DMS 273 (cell line): Measurements from ENCODE around the gene FBXO10.
"Not testable (repeated sequence)": the region's sequence is repeated elsewhere in the genome, so short reads cannot be mapped to it uniquely, and the experiment has no call there.

Source experiments
- DNase-seq: peaks from one replicate; lab custom pipeline; 2025; ENCODE audit not compliant: unreplicated experiment; lab: John Stamatoyannopoulos, UW

Gene FBXO10

DNA sequence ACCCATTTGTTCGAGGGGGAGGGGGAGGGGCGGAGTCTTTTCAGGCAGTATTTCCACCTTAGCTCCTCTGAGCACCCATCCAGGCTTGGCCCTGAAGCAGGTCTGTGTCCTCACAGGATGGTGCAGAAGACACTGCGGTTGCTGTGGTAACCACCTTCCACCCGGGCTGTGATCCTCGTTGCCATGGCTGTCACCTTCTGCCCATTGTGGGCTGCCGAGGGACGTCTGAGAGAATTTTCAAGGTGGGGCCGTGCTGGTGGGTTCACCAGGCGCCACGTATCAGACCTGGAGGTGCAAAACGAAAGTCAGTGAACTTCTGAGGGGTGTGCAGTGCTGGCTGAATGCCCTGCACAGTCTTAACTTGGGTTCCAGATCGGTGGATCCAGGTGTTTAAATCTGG is 63.7 kb downstream of the FBXO10 start:
- peak; percentile 27 for DNase-seq

DNA sequence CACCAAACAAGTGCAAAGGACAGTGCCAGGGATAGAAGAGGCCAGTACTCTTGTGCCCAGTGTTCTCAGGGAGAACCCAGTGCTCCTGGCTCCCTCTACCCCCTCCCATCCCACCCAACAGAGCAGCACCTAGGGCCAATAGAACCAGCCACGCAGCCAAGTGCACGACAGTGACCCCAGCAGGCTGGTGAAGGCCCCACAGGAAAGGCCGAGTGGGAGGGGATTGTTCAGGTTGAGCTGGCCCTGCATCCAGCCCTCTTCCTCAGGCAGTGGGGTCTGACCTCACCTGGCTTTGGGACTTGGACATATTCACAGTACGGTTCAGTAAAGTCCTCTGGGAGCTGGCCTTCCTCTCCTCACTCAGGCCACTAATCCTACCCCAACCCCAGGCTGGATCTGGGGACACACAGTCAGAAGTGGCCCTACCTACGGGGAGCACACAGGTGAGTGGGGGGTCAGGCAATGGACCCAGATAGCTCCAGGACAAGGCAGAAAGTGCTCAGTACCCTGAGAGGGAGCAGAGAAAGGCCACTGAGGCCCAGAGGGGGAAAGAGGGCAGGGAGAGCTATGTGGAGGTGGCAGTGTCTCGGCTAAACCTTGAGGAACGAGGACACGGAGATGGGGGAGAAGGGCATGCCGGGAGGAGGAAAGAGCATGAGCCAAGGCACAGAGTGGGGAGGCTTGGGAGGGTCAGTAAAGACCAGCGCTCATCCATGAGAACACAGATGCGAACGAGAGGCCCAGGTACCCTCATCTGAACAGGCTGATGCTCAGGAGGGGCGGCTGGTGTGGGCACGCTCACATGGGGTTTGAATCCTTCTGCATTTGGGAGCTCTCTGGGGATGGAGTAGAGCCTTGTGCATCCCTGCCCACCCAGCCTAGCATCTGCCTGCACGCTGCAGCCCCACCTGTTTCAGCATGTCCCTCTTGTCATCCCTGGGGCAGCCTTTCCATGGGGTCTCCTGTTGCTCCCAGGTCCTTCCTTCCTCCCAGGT is 64.9 kb downstream of the FBXO10 start:
- peak; percentile 66 for DNase-seq

DNA sequence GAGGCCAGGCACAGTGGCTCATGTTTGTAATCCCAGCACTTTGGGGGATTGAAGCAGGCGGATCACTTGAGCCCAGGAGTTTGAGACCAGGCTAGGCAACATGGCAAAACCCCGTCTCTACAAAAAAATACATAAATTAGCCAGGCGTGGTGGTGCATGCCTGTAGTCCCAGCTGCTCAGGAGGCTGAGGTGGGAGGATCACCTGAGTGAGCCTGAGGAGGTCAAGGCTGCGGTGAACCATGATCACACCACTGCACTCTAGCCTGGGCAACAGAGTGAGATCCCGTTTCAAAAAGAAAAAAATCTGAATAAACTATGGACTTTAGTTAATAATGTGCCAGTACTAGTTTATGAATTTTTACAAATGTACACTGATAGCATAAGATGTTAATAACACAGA is 66.1 kb downstream of the FBXO10 start:
- not testable (repeated sequence) for DNase-seq

DNA sequence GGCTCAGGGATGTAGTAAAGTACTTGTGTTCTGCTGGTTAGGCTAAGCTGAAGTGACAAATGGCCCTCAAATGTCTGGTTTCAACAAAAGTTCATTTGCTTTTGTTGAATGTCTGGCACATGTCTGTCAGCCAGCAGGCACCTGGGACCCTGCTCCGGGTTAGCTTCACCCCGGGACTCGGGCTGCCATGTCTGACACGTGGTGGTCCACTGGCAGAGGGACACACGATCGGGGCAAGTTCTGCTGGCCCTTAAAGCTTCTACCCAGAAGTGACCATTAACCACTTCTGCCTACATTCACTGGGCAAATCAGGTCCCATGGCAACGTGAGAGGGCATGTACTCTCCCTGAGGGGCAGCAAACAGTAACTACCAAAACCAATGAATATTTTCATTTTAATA is 66.6 kb downstream of the FBXO10 start:
- no peak for DNase-seq

DNA sequence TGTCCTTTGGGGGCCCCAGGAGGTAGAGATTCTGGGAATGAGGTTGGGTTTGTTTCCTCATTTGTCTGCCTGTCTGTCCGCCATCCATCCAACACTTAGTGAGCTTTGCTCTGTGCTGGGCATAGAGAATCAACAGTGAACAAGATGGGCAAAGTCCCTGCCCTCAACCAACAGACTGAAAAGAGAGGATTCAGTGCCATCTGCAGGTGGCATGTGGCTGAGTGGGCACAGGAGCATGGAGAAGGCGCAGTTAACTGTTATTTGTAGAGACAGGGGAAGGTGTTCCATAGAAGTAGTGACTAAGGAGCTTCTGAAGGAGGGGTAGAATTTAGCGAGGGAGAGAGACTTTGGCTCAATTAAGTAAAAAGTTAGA is 67.4 kb downstream of the FBXO10 start:
- DNase-seq, result peak; percentile 17

DNA sequence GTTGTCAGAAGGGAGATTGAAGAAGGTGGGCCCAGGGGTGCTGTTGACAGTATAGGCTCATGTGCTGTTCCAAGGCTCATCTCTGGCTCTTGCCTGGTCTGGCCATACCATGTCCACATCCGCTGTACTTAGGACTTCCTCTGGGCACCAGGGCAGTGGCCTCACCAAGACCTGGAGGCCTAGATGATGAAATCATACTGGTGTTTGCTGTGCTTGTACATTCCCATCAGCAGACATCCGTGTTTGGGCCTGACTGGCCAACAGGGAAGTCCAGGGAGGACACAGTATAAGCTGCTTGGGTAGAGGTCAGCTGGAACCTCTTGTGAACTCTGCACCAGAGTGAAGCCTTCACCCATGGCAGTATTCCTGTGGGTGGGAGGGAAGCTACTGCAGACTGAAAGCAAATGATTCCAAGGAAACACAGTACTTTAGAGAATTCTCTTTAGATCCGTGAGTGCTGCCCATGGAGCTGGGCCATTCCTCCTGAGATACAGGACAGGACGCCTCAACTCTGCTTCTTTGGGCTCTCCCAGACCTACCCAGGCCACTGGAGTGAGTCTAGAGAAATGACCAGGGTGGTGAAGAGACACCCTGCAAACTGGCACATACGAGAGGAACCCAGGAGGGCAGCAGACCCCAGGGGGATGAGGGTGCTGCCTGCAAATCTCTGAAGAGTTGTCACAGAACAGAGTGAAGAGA is 67.9 kb downstream of the FBXO10 start:
- no peak for DNase-seq

DNA sequence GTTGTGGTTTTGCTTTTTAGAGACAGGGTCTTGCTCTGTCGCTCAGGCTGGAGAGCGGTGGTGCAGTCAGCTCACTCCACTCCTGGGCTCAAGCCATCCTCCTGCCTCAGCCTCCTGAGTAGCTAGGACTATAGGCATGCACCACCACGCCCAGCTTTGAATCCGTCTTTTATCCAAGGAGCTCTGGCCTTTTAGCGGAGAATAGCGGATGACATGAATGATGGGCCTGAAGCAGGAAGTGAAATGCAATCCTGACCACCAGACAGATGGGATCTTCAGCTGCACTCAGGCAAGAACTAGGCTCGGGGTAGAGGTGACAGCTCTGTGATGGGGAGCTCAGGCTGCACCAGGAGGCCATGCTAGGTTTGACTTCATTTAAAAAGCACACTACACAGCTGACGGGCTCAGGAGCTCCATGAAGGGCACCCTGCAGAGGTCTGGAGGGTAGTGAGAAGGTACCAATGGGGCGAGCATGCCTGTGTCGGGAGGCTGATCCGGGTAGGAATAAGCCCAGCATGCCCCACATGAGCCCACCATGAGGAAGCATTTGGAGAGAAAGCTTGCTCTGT is 68.5 kb downstream of the FBXO10 start:
- no peak for DNase-seq

DNA sequence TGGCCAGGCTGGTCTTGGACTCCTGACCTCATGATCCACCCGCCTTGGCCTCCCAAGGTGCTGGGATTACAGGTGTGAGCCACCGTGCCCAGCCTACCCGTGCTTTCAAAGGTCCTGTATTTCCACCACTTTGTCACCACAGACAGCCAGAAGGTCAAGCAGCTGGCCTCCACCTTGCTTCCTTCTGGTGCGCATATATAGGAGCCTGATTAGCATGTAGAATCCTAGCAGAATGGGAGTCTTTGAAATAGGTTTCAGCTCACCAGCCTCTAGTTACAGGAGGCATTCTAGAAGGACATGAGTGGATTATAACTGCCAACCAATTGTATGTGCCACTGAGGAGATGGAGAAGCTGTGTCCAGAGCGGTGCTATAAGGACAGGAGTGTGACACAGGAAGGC is 71.6 kb downstream of the FBXO10 start:
- DNase-seq, result peak; percentile 26

DNA sequence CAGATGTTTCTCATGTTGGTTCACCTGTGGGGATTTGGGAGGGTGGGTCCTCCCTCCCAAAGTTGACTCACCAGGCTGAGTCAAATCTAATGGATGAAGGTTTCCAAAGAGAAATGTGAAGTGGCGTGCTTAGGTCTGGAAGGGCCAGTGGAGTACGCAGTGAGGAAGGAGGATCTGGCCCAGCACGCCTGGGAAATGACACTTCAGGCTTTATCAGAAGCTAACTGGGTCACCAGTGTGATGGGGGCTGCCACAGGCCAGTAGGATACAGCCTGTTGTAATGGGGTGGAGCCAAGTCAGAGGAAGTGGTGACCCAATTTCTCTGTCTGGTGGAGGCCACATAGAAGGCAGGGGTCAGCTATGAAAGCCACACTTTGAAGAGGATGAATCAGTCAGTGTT is 72.4 kb downstream of the FBXO10 start:
- no peak for DNase-seq

DNA sequence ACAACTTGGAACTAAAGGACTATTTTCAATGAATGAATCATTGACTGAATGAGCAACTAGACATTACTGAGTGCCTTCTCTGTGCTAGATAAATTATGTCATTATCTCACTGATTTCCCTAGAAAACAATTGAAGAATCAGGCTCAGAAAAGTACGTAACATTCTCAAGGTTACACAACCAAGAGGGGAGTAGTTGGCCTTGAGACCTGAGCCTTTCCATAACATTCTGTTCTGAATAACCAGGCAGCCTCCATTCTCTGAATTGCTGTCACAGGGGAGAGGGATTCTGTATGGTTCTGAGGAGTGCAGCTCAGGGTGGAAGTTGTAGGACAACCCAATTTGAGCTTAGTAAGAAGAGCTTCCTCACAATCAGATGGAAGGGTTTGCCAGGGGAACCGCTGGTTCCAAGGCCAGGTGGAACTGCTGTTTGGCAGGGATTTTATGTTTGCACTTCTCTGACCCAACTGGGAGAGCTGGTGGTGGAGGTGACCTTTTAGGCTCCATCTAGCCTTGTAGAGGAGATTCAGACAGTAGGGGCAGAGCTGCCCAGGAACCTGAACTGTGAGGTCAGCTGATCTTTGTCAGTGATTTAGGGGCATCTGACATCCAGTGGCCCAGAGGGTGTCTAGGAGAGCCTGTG is 74.1 kb downstream of the FBXO10 start:
- no peak for DNase-seq

DNA sequence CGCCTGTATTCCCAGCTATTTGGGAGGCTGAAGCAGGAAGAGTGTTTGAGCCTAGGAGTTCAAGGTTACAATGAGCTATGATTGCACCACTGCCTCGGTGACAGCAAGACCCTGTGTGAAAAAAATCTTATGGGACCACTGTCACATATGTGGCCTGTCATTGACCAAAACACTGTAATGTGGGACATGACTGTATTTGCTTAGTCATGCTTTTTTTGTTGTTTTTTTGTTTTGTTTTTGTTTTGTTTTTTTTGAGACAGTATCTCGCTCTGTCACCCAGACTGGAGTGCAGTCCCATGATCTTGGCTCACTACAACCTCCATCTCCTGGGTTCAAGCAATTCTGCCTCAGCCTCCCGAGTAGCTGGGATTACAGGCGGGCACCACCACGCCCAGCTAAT is 76.9 kb downstream of the FBXO10 start:
- DNase-seq, result no peak

DNA sequence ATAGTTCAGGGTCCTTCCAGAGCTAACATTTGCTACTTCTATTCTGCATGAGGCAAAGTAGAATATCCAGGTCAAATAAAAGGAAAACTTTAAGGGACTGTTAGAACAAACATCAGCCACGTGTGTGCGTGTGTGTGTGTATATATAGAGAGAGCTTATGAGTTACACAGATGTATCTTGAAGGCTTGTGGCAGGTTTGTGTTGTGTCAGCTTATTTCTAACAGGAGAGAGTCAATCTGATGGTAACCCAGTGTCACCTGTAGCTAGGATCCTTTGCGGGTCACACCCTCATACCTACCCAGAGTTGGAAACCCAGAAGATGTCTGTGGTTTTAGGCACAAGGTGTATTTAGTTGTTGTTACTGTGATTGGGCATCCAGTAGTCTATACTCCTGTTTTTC is 77.7 kb downstream of the FBXO10 start:
- DNase-seq, result no peak

DNA sequence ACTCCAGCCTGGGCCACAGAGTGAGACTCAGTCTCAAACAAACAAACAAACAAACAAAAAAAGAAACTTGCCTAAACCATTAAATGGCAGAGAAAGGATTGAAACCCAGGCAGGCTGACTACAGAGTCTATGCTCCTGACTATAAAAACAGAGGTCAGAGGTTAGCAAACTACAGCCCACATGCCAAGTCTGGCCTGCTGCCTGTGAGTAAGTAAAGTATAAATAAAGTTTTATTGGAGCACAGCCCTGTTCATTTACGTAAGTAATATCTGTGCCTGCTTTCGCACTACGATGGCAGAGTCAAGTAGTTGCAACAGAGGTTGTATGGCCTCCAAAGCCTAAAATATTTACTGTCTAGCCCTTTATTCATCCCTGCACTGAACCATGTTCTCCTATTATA is 78.9 kb downstream of the FBXO10 start:
- no peak for DNase-seq

DNA sequence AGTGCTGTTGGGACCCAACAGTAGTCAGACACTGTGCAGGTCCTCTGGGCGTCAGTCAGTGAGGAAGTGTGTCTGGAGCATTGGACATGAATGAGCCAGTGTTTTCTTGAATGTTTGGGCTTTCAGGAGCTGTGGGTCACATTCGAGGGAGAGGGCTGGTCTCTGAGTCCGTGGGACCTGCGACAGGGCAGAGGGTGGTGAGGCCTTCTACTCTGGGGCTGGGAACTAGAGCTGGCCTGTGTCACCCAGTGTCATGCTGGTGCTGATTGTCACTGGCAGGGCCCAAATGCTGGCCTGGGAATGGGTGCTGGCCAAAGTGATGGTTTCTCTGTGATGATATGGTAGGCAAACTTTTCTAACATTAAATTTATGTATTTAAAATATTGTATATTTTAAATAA is 80.2 kb downstream of the FBXO10 start:
- no peak for DNase-seq

DNA sequence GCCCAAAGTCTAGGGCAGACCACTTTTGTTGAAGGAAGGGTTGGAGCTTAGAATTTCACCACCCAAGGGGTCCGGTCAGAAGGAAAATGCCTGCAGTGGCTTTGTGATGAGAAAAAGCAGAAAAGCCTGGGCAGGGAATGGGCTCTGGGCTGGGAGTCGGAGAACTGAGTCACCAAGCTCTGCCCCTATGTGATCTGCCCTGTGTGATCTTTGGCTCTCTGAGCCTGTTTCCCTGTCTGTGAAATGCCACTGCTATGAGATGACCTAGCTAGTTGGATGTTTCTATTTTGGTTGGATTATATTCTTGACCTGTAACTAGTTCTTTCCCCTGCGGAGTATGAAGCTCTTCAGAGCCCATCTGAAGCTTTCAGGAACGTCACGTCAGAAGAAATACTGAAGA is 80.6 kb downstream of the FBXO10 start:
- no peak for DNase-seq

DNA sequence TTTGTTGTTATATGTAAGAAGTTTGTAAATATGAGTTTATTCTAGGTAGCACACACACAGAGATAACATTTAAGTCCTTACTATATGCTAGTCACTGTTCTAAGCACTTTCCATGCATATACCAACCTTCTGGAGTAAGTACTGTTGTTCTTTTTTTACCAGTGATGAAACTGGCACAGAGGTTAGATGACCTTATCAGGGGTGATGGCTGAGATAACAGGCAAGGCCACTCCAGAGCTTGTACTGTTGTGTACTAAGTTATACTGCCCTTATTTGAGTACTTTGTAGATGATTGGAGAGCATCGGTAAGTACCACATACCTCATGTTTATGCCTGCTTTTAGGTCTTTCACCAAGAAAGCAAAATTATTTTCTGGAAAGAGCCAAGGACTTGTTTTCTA is 84.2 kb downstream of the FBXO10 start:
- DNase-seq, result no peak

DNA sequence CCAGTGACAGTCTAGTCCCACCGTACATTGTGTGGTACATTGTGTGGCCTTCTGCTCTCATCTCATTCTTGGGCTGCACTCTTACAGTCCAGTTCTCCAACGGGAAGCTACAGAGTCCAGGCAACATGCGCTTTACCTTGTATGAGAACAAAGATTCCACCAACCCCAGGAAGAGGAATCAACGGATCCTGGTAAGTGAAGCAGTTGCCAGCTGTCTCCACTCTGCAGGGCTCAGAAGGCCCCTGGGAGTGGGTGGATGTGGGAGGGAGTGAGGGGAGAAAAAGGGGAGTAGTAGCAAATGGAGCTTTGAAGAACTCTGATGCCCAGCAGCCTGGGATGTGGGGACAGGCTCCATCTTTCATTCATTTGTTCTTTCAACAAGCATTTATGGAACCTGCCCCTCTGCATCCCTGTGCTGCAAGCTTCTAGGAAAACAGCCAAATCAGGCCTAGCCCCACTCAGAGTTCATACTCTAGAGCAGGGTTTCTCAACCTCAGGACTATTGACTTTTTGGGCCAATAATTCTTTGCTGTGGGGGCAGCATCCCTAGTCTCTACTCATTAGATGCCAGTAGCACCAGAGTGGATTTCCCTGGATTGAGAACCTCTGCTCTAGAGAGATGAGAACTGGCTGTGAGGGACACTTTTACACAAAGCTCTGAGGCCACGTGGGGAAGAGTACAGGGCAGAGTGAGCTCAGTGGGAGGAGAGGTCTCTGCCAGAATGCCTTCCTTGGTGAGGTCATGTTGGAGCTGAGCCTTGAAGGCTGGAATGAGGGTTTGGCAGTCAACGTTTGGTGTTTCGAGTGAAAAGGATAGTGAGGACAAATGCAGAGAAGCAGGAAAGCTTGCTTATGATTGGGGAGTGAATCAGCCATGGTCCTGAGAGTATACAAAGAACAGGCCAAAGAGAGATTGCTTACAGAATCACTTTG is 89.3 kb downstream of the FBXO10 start:
- DNase-seq, result peak; percentile 64

DNA sequence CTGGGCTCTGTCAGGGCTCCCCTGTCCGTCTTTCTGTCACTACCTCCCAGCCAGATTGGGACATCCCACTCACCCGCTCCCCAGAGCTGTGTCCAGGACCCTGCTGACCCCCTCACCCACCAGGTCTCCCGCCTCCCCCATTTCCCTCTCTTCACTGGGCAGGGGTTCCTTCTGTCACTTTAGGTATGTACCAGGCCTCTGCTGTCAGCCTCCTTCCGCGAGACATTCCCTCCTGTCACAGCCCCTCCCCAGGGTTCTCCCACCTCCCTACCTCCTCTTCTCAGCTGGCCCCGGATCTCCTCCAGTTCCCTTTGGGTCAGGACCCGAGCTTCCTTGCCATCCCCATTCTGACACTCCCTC is 89.9 kb downstream of the FBXO10 start:
- peak; percentile 56 for DNase-seq

DNA sequence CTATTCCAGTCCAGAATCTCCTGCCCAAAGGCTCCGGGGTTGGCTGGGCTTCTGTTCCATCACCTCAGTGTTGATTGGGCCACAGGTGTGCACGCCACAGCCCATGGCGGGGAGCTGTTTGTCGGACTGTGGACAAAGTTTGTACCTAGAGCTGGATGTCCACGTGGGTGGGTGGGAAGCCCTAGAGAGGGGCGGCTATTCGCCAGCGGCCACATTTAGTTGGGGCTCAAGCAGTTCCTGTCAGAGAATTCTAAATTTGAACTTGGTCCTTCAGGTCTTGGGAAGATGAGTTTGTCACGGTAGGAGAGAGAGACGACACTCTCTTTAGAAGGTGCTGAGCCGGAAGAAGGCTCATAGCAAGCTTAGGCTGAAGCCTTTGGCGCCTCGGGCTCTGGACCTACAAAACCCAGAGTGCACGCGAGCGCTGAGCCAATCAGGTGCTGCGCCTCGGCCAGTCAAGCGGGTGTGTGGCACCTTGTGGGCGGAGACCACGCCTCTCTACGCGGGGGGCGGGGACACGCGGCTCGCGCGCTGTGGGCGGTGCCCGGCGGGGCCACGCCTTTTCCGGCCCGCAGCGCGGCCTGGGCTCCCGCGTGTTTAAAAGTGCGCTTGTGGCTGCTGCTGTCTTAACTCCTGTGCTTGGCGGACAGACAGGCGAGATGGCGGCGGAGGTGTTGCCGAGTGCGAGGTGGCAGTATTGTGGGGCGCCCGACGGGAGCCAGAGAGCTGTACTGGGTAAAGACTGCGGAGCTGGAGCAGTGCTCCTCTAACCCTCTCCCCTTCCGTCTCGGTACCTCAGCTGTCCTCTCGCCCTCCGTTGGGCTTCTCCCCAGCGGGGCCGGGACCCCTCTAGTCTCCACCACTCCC is 90.6 kb downstream of the FBXO10 start, which contains the start of gene POLR1E:
Gene POLR1E, plus strand, starts transcription at position 560 of the 867 bp plus-strand sequence. Its CDS starts 100 bp downstream, at position 660.
- peak; percentile 97 for DNase-seq
